Peyer's patch (tissue), 4 donors: ENCODE measurements around the gene THAP2. TPM values are rescaled to one million over a fixed set of nuclear protein-coding genes. Genes with fewer than 3 reads are reported as not detected.
"Not testable (repeated sequence)": the region's sequence is repeated elsewhere in the genome, so short reads cannot be mapped to it uniquely, and the experiment has no call there.

ENCODE experiments used
- DNase-seq, 3 donors: peaks; one replicate each; pipeline ENCODE4 v3.0.0-alpha.2; 2017 to 2019
- H3K27ac ChIP-seq, 4 donors: fragments of 200-600 bp; sonication (generic); one replicate each; pipeline ENCODE4 v1.5.1; 2016 to 2019
- H3K27me3 ChIP-seq, 2 donors: fragments of 200-600 bp; sonication (generic); one replicate each; pipeline ENCODE4 v1.5.1; 2019
- H3K36me3 ChIP-seq, 3 donors: fragments of 200-600 bp; sonication (generic); one replicate each; pipeline ENCODE4 v1.5.1; 2016 to 2019
- H3K4me1 ChIP-seq, 4 donors: fragments of 200-600 bp; sonication (generic); one replicate each; pipeline ENCODE4 v1.5.1; 2016 to 2019
- H3K4me3 ChIP-seq, 4 donors: fragments of 200-600 bp; sonication (generic); 1 replicate in 3 of 4; 2 replicates in 1 of 4; pipeline ENCODE4 v1.5.1; 2016 to 2019; ENCODE audit warnings: mild to moderate bottlenecking in 1 of 4
- H3K9me3 ChIP-seq, 4 donors: fragments of 200-600 bp; sonication (generic); one replicate each; pipeline ENCODE4 v1.5.1; 2016 to 2019; ENCODE audit warnings: mild to moderate bottlenecking in 1 of 4
- POLR2A ChIP-seq, 2 donors: fragments of 450-650 bp; IDR thresholded peaks; one replicate each; pipeline ENCODE4 v1.5.1; 2017; ENCODE audit warnings: antibody characterized with exemption in 2 of 2, mild to moderate bottlenecking in 2 of 2, moderate library complexity in 2 of 2
- total RNA-seq, 4 donors: library from RNA; depleted of rRNA; stranded (reverse); fragments of >200 nt; gene quantifications; one replicate each; pipeline ENCODE4 v1.1.0, GENCODE V29; 2016
- TF ChIP-seq, protein P1 (sequence below), 6 experiments: fragments of 450-650 bp in 4 of 6; fragments of 200-600 bp in 2 of 6; sonication (generic) in 1 of 6; IDR thresholded peaks; one replicate each; pipeline ENCODE4 v1.5.1; 2017 to 2019; ENCODE audit warnings: antibody characterized with exemption in 6 of 6, mild to moderate bottlenecking in 3 of 6, moderate library complexity in 1 of 6

THAP2 gene
- total RNA-seq, 4 donors from 2014 or later, result 2.8 to 7.5 (median 3.7) TPM

- no peaks in the 10 kb centered on the region for H3K9me3 ChIP-seq
- TF ChIP-seq, protein P1, sequence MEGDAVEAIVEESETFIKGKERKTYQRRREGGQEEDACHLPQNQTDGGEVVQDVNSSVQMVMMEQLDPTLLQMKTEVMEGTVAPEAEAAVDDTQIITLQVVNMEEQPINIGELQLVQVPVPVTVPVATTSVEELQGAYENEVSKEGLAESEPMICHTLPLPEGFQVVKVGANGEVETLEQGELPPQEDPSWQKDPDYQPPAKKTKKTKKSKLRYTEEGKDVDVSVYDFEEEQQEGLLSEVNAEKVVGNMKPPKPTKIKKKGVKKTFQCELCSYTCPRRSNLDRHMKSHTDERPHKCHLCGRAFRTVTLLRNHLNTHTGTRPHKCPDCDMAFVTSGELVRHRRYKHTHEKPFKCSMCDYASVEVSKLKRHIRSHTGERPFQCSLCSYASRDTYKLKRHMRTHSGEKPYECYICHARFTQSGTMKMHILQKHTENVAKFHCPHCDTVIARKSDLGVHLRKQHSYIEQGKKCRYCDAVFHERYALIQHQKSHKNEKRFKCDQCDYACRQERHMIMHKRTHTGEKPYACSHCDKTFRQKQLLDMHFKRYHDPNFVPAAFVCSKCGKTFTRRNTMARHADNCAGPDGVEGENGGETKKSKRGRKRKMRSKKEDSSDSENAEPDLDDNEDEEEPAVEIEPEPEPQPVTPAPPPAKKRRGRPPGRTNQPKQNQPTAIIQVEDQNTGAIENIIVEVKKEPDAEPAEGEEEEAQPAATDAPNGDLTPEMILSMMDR (IDR thresholded peaks at IDR 0.05), result no peak
- no peak for TF ChIP-seq POLR2A (IDR thresholded peaks at IDR 0.05)
- peaks cover 0 to 20% (median 0%) of the 10 kb centered on the region in 4 donors for H3K4me1 ChIP-seq
- H3K36me3 ChIP-seq, result no peaks in the 10 kb centered on the region
- H3K27ac ChIP-seq, result peak overlapping the region; percentile 88 to 98 (median 92)
- no peak for DNase-seq
- H3K4me3 ChIP-seq, result peak overlapping the region; percentile 76 to 83 (median 78)
- no peaks in the 10 kb centered on the region for H3K27me3 ChIP-seq
Observed at GRCh38 chr12:71685312-71685906, 21.3 kb downstream of the THAP2 start.

- H3K27ac ChIP-seq, result peak within 1 kb of the TSS; percentile 88 to 98 (median 92)
Observed at GRCh38 chr12:71685914-71686657, 22.0 kb downstream of the THAP2 start, which contains the start of gene TMEM19. Gene TMEM19 (plus strand): TSS chr12:71686082. CDS start chr12:71686681, 599 bp downstream.

DNA sequence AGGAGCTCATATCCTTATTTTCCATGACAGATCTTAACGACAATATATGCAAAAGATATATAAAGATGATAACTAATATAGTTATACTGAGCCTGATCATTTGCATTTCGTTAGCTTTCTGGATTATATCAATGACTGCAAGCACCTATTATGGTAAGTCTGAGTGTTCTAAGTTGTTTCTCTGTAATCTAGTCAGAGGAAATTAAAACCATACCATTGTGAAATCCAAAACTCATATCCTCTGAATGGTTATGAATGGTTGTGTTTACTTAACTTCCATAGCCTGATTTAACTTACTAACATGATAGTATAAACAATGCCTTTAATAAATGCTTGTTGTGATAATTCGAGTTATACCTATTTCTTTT, 22.5 kb downstream of the THAP2 start:
- no peak for TF ChIP-seq POLR2A (IDR thresholded peaks at IDR 0.05)
- no peak for DNase-seq

More at GRCh38 chr12:71685914-71686657, 22.0 kb downstream of the THAP2 start, which contains the start of gene TMEM19:
- Histone ChIP-seq H3K4me1 (peaks cover 0 to 26% (median 0%) of the 10 kb centered on the region in 4 donors), H3K36me3 (no peaks in the 10 kb centered on the region), H3K27me3 (no peaks in the 10 kb centered on the region), H3K9me3 (no peaks in the 10 kb centered on the region), H3K4me3 (peak within 1 kb of the TSS; percentile 76 to 83 (median 78))
- DNase-seq, result peak; percentile 88 to 96 (median 94)
- TF ChIP-seq POLR2A (IDR thresholded peaks at IDR 0.05), result peak; percentile 74
- TF ChIP-seq, protein P1 (IDR thresholded peaks at IDR 0.05), result peak in 4 of 6 experiments; percentile 26 to 54 (median 46)

GRCh38 chr12:71687172-71687571, 23.1 kb downstream of the THAP2 start:
- not testable (repeated sequence) for H3K27me3 ChIP-seq, DNase-seq, H3K36me3 ChIP-seq, H3K9me3 ChIP-seq
- Histone ChIP-seq H3K4me3 (peak overlapping the region; percentile 76 to 83 (median 78)), H3K27ac (peak overlapping the region; percentile 56 to 98 (median 90)), H3K4me1 (peaks cover 0 to 27% (median 0%) of the 10 kb centered on the region in 4 donors)

More for the DNA sequence above, 22.5 kb downstream of the THAP2 start:
- Histone ChIP-seq H3K4me3 (peak overlapping the region; percentile 76 to 83 (median 78)), H3K27me3 (no peaks in the 10 kb centered on the region), H3K36me3 (no peaks in the 10 kb centered on the region), H3K9me3 (no peaks in the 10 kb centered on the region), H3K27ac (peak overlapping the region; percentile 88 to 98 (median 92)), H3K4me1 (peaks cover 0 to 27% (median 0%) of the 10 kb centered on the region in 4 donors)

GRCh38 chr12:71688961-71689570, 25.0 kb downstream of the THAP2 start:
- H3K9me3 ChIP-seq, result no peaks in the 10 kb centered on the region
- peak overlapping the region in 2 of 4 donors; percentile 12 to 76 for H3K4me3 ChIP-seq
- H3K27me3 ChIP-seq, result no peaks in the 10 kb centered on the region
- no peak for DNase-seq
- H3K4me1 ChIP-seq, result peaks cover 0 to 41% (median 5%) of the 10 kb centered on the region in 4 donors
- peak overlapping the region; percentile 56 to 98 (median 90) for H3K27ac ChIP-seq
- TF ChIP-seq, protein P1 (IDR thresholded peaks at IDR 0.05), result no peak
- TF ChIP-seq POLR2A (IDR thresholded peaks at IDR 0.05), result no peak
- no peaks in the 10 kb centered on the region for H3K36me3 ChIP-seq

DNA sequence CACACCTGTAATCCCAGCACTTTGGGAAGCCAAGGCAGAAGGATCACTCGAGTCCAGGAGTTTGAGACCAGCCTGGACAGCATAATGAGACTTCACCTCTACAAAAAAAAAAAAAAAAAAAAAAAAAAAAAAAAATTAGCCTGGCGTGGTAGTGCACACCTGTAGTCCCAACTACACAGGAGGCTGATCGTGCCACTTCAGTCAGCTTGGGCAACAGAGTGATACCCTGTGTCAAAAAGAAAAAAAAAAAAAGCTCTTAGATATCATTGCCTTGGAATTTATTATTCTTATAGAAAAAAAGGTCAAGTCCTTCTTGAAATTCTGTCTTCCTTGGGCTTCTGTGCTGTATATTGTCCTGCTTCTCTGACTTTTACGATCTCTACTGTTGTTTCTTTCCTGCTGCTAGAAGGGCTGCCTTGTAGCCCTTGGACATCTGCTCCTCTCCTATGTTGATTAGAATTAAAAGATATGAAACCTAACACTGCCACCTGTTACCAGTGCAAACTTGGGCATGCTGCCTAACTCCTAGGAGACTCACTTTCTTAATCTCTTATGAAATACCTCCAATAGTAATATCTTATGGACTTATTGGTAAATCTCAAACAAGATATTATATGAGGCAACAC, 27.5 kb downstream of the THAP2 start:
- TF ChIP-seq, protein P1 (IDR thresholded peaks at IDR 0.05), result no peak
- TF ChIP-seq POLR2A (IDR thresholded peaks at IDR 0.05), result no peak
- Histone ChIP-seq H3K4me3 (no peak overlapping the region), H3K4me1 (peaks cover 0 to 54% (median 6%) of the 10 kb centered on the region in 4 donors), H3K27me3 (no peaks in the 10 kb centered on the region), H3K9me3 (no peaks in the 10 kb centered on the region), H3K36me3 (peaks cover 0 to 1% (median 0%) of the 10 kb centered on the region in 3 donors), H3K27ac (peak overlapping the region in 2 of 4 donors; percentile 38 to 74)
- no peak for DNase-seq
